GM12801 (cell line): ENCODE measurements around the gene MTA1.

Source experiments
- TF ChIP-seq, protein P1 (sequence below): IDR thresholded peaks from one replicate; pipeline ENCODE4 v1.5.1; 2011; ENCODE audit warnings: control low read depth; ENCODE audit not compliant: insufficient read length; ENCODE audit errors: extremely low read depth

The MTA1 gene

GRCh38 chr14:105440554-105440900 is 20.9 kb downstream of the MTA1 start:
- TF ChIP-seq, protein P1, sequence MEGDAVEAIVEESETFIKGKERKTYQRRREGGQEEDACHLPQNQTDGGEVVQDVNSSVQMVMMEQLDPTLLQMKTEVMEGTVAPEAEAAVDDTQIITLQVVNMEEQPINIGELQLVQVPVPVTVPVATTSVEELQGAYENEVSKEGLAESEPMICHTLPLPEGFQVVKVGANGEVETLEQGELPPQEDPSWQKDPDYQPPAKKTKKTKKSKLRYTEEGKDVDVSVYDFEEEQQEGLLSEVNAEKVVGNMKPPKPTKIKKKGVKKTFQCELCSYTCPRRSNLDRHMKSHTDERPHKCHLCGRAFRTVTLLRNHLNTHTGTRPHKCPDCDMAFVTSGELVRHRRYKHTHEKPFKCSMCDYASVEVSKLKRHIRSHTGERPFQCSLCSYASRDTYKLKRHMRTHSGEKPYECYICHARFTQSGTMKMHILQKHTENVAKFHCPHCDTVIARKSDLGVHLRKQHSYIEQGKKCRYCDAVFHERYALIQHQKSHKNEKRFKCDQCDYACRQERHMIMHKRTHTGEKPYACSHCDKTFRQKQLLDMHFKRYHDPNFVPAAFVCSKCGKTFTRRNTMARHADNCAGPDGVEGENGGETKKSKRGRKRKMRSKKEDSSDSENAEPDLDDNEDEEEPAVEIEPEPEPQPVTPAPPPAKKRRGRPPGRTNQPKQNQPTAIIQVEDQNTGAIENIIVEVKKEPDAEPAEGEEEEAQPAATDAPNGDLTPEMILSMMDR: no peak

DNA sequence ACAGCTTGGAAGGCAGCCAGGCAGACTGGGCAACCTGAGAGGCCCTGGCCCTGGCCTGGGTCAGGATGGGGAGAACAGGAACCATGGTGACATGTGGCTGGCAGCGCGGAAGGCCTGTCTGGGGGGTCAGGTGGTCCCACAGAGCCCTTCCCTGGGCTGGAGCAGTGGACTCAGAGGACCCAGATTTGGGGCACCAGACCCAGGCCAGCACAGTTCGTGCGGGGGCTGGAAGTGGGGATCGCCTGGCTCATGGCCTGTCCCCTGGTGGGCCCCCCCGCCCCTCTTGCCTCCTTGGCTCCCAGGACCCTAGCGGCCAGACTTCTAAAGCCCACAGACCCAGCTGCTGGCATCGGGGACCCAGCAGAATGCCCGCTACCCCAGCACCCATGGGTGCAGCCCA is 21.4 kb downstream of the MTA1 start:
- TF ChIP-seq, protein P1: no peak

DNA sequence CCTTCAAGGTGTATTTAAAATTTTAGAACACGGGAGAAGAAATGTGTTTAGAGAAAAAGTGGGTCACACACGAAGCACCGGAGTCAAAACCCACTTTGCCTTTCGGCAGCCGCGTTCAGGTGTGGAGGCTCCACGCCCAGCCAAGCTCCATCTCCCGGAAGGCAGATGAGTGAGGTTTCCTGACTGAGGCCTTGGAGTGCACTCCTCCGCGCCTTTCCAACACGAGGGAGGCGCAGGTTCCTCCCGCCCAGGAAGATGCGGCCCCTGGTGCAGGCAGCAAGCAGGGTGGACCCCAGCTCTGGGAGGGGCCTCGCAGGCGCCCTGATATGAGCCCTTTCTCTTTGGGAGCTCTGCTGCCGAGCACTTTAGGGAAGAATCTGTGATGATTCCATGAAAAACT is 22.5 kb downstream of the MTA1 start:
- TF ChIP-seq, protein P1: no peak

- TF ChIP-seq, protein P1: no peak
Measured at GRCh38 chr14:105442834-105443233, 23.2 kb downstream of the MTA1 start.

- TF ChIP-seq, protein P1: no peak
Measured at GRCh38 chr14:105444859-105445258, 25.2 kb downstream of the MTA1 start.

GRCh38 chr14:105445290-105445689 is 25.7 kb downstream of the MTA1 start:
- TF ChIP-seq, protein P1: no peak

- TF ChIP-seq, protein P1: no peak
Measured at GRCh38 chr14:105445901-105446845, 26.5 kb downstream of the MTA1 start.
